22Rv1 (cell line): Measurements from ENCODE around the gene C17orf100.
A peak's percentile ranks its signal among the peaks of the same experiment; 100 is the strongest.
"Not testable (repeated sequence)": the region's sequence is repeated elsewhere in the genome, so short reads cannot be mapped to it uniquely, and the experiment has no call there.

Experiments
- H3K27ac ChIP-seq: fragments of 450-650 bp; 2 replicates; pipeline ENCODE4 v1.5.1; 2017
- ZFX ChIP-seq: fragments of 450-650 bp; IDR thresholded peaks from 2 replicates; pipeline ENCODE4 v1.6.1; 2017; ENCODE audit warnings: antibody characterized with exemption, borderline replicate concordance
- TF ChIP-seq, protein P1 (sequence below): fragments of 450-650 bp; IDR thresholded peaks from 2 replicates; pipeline ENCODE4 v1.5.1; 2017; ENCODE audit warnings: mild to moderate bottlenecking

C17orf100 gene

DNA sequence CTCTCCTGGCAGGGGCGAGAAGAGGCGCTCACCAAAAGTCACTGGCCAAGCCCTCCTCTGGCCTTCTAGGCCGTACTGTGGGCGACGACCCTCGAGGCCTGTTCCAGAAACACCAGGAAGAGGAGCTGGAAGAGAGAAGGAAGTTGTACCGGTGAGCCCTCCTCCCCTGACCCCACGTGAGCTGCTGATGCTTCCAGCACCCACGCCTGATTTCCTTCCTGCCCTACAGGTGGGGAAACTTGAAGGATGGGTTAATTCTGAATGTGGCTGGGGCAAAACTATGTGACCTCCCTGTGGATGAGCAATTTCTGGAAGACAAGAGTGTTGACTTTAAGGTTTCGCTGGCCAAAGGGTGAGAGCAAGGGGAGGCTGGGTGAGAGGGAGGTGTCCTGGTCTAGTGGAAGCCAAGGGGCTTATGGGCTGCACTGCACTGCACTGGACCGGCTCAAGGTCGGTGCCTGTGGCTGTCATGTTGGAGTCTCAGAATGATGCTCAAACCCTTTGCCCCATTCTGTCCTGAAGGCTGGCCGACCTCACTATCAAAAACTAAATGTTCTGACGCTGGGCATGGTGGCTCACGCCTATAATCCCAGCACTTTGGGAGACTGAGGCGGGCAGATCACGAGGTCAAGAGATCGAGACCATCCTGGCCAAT lies 6.2 kb downstream of the C17orf100 start:
- TF ChIP-seq, protein P1, sequence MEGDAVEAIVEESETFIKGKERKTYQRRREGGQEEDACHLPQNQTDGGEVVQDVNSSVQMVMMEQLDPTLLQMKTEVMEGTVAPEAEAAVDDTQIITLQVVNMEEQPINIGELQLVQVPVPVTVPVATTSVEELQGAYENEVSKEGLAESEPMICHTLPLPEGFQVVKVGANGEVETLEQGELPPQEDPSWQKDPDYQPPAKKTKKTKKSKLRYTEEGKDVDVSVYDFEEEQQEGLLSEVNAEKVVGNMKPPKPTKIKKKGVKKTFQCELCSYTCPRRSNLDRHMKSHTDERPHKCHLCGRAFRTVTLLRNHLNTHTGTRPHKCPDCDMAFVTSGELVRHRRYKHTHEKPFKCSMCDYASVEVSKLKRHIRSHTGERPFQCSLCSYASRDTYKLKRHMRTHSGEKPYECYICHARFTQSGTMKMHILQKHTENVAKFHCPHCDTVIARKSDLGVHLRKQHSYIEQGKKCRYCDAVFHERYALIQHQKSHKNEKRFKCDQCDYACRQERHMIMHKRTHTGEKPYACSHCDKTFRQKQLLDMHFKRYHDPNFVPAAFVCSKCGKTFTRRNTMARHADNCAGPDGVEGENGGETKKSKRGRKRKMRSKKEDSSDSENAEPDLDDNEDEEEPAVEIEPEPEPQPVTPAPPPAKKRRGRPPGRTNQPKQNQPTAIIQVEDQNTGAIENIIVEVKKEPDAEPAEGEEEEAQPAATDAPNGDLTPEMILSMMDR: no peak
- TF ChIP-seq ZFX: no peak
- H3K27ac ChIP-seq: no peak overlapping the region

DNA sequence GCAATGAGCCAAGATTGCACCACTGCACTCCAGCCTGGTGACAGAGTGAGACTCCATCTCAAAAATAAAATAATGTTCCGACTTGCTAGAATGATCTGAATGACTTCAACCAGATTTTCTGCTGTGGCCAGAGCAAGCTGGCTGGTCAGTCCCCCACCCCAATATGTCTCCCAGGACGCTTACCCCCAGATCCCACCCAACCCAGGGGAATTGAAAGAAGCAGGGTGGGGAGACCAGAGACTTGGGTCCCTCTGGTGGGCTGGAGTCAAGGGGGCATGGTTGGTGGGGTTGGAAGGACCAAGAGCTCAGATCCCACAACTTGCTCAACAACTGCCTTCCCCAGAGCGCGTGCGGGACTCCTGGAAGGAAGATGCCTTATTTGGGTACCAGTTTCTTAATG lies 6.8 kb downstream of the C17orf100 start:
- H3K27ac ChIP-seq: not testable (repeated sequence)

DNA sequence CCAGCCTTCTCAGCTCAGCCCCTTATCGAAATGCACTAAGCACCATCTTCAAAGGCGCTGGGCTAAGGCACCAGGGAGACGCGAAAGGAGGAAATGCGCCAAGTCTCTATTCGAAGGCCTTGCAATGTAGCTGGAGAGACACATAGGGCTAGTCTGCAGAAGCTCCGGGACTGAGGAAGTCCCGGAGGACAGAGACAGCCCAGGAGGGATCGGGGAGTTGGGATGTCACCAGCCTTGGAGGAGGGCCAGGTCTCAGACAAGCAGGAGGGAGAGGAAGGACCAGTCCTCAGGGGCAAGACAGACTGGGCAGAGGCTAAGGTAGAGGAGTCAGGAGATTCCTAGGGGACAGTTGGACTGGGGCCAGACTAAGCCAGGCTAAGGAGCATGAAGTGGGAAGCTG lies 8.5 kb downstream of the C17orf100 start:
- H3K27ac ChIP-seq: no peak overlapping the region
- TF ChIP-seq ZFX: no peak
- TF ChIP-seq, protein P1: no peak

DNA sequence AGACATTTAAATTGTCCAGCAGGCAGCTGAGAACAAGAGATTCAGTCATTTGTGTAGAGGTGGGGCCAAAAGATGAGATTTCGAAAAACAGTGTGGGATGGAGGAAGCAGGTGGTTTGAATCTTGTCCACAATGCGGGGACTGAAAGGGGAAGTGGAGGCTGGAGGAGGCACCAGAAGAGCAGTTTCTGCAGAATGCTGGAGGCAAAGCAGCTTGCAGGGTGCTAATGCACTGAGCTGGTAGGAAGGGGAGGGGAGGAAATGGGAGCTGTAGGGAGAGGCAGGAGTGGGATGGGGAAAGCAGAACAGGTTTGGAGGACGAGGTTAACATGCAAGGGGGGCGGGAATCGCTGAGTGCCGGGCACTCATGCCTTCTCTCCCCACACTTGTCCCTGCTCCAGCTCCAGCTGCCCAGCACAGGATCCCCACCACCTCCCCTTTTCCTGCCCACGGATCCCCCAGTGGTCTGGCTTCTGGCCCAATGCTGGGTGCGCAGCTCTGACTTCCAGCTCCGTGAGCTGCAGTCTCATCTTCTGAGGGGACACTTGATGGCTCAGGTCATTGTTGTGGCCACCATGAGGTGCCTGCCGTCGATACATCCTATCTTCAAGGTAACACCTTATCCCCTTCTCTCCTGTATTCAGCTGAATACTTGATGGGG lies 9.4 kb downstream of the C17orf100 start:
- no peak overlapping the region for H3K27ac ChIP-seq
- TF ChIP-seq ZFX: no peak

DNA sequence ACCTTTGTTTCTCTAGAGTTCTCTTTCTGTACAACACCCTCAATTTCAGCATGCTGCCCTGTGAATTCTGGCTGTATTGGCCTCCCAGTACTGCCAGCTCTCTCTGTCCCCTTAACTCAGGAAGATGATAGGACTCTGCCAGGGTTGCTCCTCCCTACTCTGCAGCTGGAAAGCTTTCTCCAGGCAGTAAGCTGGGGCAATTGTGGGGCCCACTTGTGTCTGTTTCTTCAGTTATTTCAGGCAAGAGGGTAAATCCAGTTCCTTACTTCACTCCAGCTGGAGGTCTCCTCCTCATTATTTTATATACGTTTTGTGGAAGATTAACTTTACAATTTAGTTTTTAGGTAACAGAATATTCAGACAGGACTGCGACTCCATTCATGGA lies 9.9 kb downstream of the C17orf100 start:
- H3K27ac ChIP-seq: no peak overlapping the region
- no peak for TF ChIP-seq ZFX
- TF ChIP-seq, protein P1: no peak

DNA sequence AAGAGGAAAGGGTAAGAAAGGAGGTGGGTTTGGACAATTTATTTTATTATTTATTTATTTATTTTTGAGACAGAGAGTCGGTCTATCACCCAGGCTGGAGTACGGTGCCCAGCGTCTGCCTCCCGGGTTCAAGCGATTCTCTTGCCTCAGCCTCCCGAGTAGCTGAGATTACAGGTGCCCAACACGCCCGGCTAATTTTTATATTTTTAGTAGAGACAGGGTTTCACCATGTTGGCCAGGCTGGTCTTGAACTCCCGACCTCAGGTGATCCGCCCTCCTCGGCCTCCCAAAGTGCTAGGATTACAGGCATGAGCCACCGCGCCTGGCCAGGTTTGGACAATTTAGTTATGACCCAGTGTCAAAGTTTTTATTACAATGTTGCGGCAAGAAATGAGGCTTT lies 11.6 kb downstream of the C17orf100 start:
- not testable (repeated sequence) for H3K27ac ChIP-seq

DNA sequence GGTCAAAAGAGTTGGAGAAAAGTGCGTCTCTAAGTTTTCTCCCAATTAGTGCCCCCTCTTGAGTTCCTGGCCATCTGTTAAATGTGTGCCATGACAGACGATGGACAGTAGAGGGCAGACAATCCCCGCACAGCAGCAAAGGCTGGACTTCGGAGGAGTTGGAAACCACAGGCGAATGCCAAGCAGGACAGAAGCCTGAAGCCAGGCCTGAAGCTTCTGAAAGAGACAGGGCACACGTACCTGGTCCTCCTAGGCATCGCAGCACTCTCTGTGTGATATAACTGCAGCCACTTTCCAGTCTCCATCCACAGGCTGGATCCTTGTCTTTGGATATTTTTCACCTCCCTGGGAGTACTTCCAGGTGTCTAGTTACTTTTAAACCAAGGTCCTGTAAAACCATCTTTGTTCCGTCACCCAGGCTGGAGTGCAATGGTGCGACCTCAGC lies 14.5 kb downstream of the C17orf100 start:
- TF ChIP-seq, protein P1: peak; percentile 96
- TF ChIP-seq ZFX: no peak
- H3K27ac ChIP-seq: no peak overlapping the region

DNA sequence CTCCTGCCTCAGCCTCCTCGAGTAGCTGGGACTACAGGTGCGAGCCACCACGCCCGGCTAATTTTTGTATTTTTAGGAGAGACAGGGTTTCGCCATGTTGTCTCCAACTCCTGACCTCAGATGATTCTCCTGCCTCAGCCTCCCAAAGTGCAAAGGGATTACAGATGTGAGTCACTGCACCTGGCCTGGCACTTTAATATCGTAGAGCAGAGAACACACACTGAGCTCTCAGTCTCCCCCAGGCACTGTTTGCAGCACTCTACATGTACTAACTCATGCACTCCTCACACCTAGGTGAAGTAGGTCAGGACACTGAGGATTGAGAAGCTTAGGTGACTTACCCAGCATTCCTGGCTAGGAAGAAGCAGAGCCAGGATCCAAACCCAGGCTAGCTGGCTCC lies 15.0 kb downstream of the C17orf100 start:
- TF ChIP-seq ZFX: no peak
- TF ChIP-seq, protein P1: no peak
- H3K27ac ChIP-seq: no peak overlapping the region

DNA sequence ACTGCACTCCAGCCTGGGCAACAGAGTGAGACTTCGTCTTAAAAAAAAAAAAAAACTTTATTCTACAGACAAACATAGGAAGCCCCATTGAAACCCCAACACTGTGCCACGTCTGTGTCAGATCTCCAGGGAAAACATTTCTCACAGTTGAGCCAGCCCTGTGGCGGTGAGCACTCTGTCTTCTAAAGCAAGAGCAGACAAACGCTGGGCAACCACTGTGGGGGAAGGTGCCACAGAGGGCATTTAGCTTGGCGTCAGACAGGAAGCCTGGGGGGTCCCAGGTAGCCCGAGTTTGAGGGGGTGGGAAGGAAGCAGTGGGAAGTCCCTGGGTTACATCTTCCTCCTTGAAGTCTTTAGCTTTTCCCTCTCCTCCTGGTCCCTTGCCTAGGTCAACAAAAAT lies 16.0 kb downstream of the C17orf100 start:
- no peak for TF ChIP-seq ZFX
- TF ChIP-seq, protein P1: no peak
- no peak overlapping the region for H3K27ac ChIP-seq
